ENCODE data around the gene USP53. TPM values are rescaled to one million over a fixed set of nuclear protein-coding genes. Genes with fewer than 3 reads are reported as not detected.
A peak's percentile ranks its signal among the peaks of the same experiment; 100 is the strongest.

The USP53 gene
- total and polyA plus RNA-seq, 10 of the 15 experiments (the other 5 are each of a cell fraction or from before 2014, with no cell fraction given) = 0.23 to 4.0 (median 2.7) TPM

GRCh38 chr4:119212234-119212963 is at the start of gene USP53 (continued):
- no peak for TF ChIP-seq ZBTB11 (CRISPR knock-in tag; IDR thresholded peaks at IDR 0.05)
- no peak for TF ChIP-seq MEF2A (IDR thresholded peaks at IDR 0.05; ENCODE audit: insufficient read depth, low read depth, low read length)
- no peak for TF ChIP-seq ZBTB33 (IDR thresholded peaks at IDR 0.05)
- no peak for TF ChIP-seq BHLHE40 (IDR thresholded peaks at IDR 0.05; ENCODE audit: borderline replicate concordance in 1 of 2, low read depth in 2 of 2, low read length in 1 of 2)
- TF ChIP-seq FOXK2 (IDR thresholded peaks at IDR 0.05) = no peak
- TF ChIP-seq RB1 (IDR thresholded peaks at IDR 0.05; ENCODE audit: borderline replicate concordance) = peak; percentile 30; the same call in 1 of the 2 replicates
- no peak for TF ChIP-seq ZSCAN29 (IDR thresholded peaks at IDR 0.05)
- TF ChIP-seq NRF1 (conservative IDR thresholded peaks at IDR 0.05; ENCODE audit: low read depth, low read length) = peak; percentile 42
- TF ChIP-seq IKZF1 (conservative IDR thresholded peaks at IDR 0.05) = 0 out of 2 replicates have a peak, but pooled peaks have one; percentile 46
- no peak for TF ChIP-seq ZNF207 (IDR thresholded peaks at IDR 0.05; ENCODE audit: borderline replicate concordance)
- TF ChIP-seq ATF7 (IDR thresholded peaks at IDR 0.05; ENCODE audit: low read depth) = no peak
- no peak for TF ChIP-seq SMC3 (IDR thresholded peaks at IDR 0.05; ENCODE audit: borderline replicate concordance, low read length)
- TF ChIP-seq SP1 (IDR thresholded peaks at IDR 0.05; ENCODE audit: low read depth, low read length) = peak; percentile 28
- no peak for TF ChIP-seq WRNIP1 (IDR thresholded peaks at IDR 0.05; ENCODE audit: borderline replicate concordance, low read depth, low read length)
- peak; percentile 62 to 73 for TF ChIP-seq IKZF2 (IDR thresholded peaks at IDR 0.05)
- no peak for TF ChIP-seq JUNB (IDR thresholded peaks at IDR 0.05)
- TF ChIP-seq EED (IDR thresholded peaks at IDR 0.05; ENCODE audit: low read depth) = peak; percentile 88
- 0 out of 2 replicates have a peak, but pooled peaks have one; percentile 39 for TF ChIP-seq HDGF (IDR thresholded peaks at IDR 0.05)
- no peak for TF ChIP-seq ETV6 (conservative IDR thresholded peaks at IDR 0.05 in 1 of 2, IDR thresholded peaks at IDR 0.05 in 1 of 2; ENCODE audit: borderline replicate concordance in 1 of 2, low read depth in 1 of 2)
- no peak for TF ChIP-seq ZNF384 (IDR thresholded peaks at IDR 0.05; ENCODE audit: borderline replicate concordance, low read depth, low read length)
- TF ChIP-seq NR2C1 (IDR thresholded peaks at IDR 0.05) = no peak
- no peak for TF ChIP-seq SRF (IDR thresholded peaks at IDR 0.05; ENCODE audit: low read depth in 2 of 2, low read length in 2 of 2)
- TF ChIP-seq PAX8 (IDR thresholded peaks at IDR 0.05) = no peak
- TF ChIP-seq ATF2 (IDR thresholded peaks at IDR 0.05; ENCODE audit: low read length) = no peak
- peak; percentile 33; the same call in 1 of the 2 replicates for TF ChIP-seq RUNX3 (IDR thresholded peaks at IDR 0.05; ENCODE audit: low read length)

Data from GM12878 (cell line).